Measurements from ENCODE around the gene CDH22. TPM values are rescaled to one million over a fixed set of nuclear protein-coding genes. Genes with fewer than 3 reads are reported as not detected.

CDH22 gene
- total RNA-seq, 1 donor from 2014 or later = not detected

DNA sequence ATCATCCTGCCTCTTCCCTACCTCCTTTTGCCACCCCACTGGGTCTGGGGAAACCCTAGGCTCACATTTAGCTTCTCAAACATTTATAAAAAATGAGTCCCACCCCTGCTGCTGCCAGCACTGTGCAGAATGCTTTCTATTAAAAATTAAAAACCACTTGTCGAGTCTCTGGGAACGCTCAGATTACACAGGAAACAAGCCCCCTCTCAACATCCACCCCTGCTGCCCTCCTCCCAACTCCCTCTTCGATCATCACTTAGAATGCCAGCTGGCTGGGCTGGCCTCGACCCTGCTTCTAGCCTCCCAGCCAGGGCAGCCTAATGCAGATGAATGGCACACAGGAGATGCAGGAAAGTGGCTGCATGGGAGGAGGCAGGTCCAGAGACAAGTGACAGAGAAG lies 75.8 kb downstream of the CDH22 start:
- TF ChIP-seq, protein P1, sequence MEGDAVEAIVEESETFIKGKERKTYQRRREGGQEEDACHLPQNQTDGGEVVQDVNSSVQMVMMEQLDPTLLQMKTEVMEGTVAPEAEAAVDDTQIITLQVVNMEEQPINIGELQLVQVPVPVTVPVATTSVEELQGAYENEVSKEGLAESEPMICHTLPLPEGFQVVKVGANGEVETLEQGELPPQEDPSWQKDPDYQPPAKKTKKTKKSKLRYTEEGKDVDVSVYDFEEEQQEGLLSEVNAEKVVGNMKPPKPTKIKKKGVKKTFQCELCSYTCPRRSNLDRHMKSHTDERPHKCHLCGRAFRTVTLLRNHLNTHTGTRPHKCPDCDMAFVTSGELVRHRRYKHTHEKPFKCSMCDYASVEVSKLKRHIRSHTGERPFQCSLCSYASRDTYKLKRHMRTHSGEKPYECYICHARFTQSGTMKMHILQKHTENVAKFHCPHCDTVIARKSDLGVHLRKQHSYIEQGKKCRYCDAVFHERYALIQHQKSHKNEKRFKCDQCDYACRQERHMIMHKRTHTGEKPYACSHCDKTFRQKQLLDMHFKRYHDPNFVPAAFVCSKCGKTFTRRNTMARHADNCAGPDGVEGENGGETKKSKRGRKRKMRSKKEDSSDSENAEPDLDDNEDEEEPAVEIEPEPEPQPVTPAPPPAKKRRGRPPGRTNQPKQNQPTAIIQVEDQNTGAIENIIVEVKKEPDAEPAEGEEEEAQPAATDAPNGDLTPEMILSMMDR (IDR thresholded peaks at IDR 0.05) = no peak
- no peaks in the 10 kb centered on the region for H3K4me1 ChIP-seq
- H3K9me3 ChIP-seq = no peaks in the 10 kb centered on the region
- DNase-seq (ENCODE audit: low spot score in 2 of 2) = no peak
- no peaks in the 10 kb centered on the region for H3K36me3 ChIP-seq
- no peaks in the 10 kb centered on the region for H3K27me3 ChIP-seq
- H3K27ac ChIP-seq = no peak overlapping the region
- intact Hi-C loops (cut with DNase I) = no loop called here
- H3K4me3 ChIP-seq = no peak overlapping the region

DNA sequence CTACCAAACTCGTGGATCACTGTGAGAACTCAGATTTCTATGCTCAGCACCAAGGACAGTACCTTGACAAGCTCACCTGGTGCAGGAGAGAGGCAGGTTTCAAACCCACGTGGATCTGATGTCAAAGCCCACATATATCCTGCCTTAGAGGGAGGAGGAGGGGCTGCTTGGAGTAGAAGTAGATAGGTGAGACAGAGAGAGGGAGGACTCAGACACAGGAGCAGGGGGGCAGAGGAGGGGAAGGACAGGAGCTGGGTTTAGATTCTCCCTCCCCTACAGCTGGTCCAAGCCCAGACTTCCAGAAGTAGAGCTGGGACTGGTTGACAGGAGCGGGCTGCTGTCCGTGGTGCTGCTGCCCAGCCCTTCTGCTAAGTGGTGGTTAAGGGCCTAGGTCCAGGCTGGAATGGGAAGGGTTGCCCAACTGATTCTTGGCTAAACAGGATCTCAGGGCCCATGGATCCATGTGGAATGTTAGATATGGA lies 77.5 kb downstream of the CDH22 start:
- no peaks in the 10 kb centered on the region for H3K27me3 ChIP-seq
- H3K36me3 ChIP-seq = no peaks in the 10 kb centered on the region
- no peaks in the 10 kb centered on the region for H3K9me3 ChIP-seq
- H3K4me3 ChIP-seq = no peak overlapping the region
- no peak for DNase-seq (ENCODE audit: low spot score in 2 of 2)
- TF ChIP-seq, protein P1 (IDR thresholded peaks at IDR 0.05) = no peak
- intact Hi-C loops (cut with DNase I) = no loop called here
- no peaks in the 10 kb centered on the region for H3K4me1 ChIP-seq
- no peak overlapping the region for H3K27ac ChIP-seq

DNA sequence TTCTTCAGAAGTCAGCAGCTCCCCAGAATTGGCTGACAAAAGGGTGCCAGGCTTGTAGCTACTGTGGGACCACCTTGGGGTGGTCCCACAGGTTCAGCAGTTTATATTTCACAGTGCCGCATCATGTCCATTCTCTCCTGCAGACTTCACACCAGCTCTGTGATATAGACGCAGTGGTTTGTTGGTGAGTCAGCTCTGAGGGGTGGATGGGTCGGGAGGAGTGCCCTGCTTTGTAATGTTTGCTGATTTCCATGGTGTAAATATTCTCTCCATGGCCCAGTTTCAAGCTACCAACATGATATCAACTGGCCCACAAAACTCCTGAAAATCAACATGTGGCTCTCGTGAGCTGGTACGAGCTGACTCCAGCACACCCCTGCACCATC lies 78.2 kb downstream of the CDH22 start:
- no peak overlapping the region for H3K27ac ChIP-seq
- H3K4me3 ChIP-seq = no peak overlapping the region
- H3K36me3 ChIP-seq = no peaks in the 10 kb centered on the region
- intact Hi-C loops (cut with DNase I) = no loop called here
- H3K27me3 ChIP-seq = no peaks in the 10 kb centered on the region
- no peak for DNase-seq (ENCODE audit: low spot score in 2 of 2)
- no peaks in the 10 kb centered on the region for H3K9me3 ChIP-seq
- TF ChIP-seq, protein P1 (IDR thresholded peaks at IDR 0.05) = no peak
- no peaks in the 10 kb centered on the region for H3K4me1 ChIP-seq

DNA sequence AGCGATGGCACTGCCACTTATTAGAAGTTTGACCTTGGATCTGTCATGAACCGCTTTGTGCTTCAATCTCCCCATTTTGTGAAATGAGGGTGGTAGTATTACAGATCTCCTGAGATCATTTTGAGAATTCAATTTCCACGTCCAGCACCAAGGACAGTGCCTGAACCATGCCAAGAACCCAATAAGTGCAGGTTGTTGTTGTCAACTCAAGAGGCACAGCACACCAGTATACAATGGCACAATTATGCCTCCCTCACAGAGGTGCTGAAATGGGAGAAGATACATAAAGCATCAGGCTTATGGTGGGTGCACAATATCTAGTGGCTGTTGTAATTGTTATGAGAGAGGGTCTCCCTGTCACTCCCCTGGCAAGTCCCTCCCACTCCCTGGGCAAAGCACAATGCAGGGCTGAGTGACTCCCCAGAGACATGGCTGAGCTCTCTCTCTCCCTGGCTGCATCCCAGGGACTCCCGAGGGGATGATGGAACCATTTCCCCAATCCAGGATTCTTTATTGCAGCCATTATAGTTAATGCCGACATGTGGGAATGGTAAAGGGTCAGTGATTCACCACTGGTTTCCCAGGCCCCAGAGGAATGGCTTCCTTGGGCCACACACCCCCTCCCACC lies 78.7 kb downstream of the CDH22 start:
- Histone ChIP-seq H3K27me3 (no peaks in the 10 kb centered on the region), H3K9me3 (no peaks in the 10 kb centered on the region), H3K27ac (no peak overlapping the region), H3K36me3 (no peaks in the 10 kb centered on the region), H3K4me1 (no peaks in the 10 kb centered on the region), H3K4me3 (no peak overlapping the region)
- TF ChIP-seq, protein P1 (IDR thresholded peaks at IDR 0.05) = no peak
- intact Hi-C loops (cut with DNase I) = no loop called here
- no peak for DNase-seq (ENCODE audit: low spot score in 2 of 2)

DNA sequence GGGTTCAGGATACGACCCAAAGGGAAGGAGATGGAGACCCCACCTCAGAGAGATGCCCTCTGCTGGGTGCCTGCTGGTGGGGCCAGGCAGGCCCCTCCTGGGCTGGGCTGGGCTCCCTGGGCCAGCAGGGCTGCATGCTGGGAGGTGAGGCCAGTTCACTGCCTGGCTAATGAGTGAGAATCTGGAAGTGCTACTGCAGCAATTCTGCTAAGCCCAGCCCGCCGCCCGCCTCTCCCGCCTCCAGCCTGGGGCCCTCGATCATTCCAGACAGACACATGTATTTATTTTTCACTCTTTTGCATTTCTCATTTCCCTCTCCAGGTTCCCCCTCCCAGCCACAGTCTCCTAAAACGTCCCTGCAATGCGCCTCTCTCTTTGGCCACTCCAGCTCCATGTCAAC lies 79.6 kb downstream of the CDH22 start:
- Histone ChIP-seq H3K9me3 (no peaks in the 10 kb centered on the region), H3K27me3 (no peaks in the 10 kb centered on the region), H3K4me3 (no peak overlapping the region), H3K27ac (no peak overlapping the region), H3K36me3 (no peaks in the 10 kb centered on the region), H3K4me1 (no peaks in the 10 kb centered on the region)
- TF ChIP-seq, protein P1 (IDR thresholded peaks at IDR 0.05) = no peak
- intact Hi-C loops (cut with DNase I) = no loop called here
- DNase-seq (ENCODE audit: low spot score in 2 of 2) = no peak

Measured in ascending aorta (tissue), 2 donors.